CD4-positive, alpha-beta memory T cell (primary cell): ENCODE data around the gene LRRC36. TPM values are rescaled to one million over a fixed set of nuclear protein-coding genes. Genes with fewer than 3 reads are reported as not detected.
"Not testable (repeated sequence)": the region's sequence is repeated elsewhere in the genome, so short reads cannot be mapped to it uniquely, and the experiment has no call there.

Experiments
- CTCF ChIA-PET: fragments of 350-600 bp; sonication (Branson Sonifier 250); formaldehyde crosslinking; loops from one replicate; lab custom pipeline; 2021; ENCODE audit warnings: inconsistent platforms; ENCODE audit not compliant: partially characterized antibody; lab: Charles Lee
- POLR2A ChIA-PET: fragments of 350-600 bp; sonication (Branson Sonifier 250); formaldehyde crosslinking; loops from one replicate; lab custom pipeline; 2021; ENCODE audit not compliant: partially characterized antibody; lab: Charles Lee
- DNase-seq, 5 donors: peaks; one replicate each; pipeline versions ENCODE4 v3.0.0 to v3.0.0-alpha.2; 2020 to 2022; ENCODE audit warnings: mixed read lengths in 1 of 5
- H3K27ac ChIP-seq: one replicate; pipeline ENCODE4 v1.7.0; 2013; ENCODE audit warnings: low read depth, low read length
- H3K27me3 ChIP-seq: 2 replicates; pipeline ENCODE4 v1.7.0; 2013; ENCODE audit warnings: mild to moderate bottlenecking, low read length, moderate library complexity; ENCODE audit not compliant: insufficient read depth
- H3K36me3 ChIP-seq: 2 replicates; pipeline ENCODE4 v1.7.0; 2013; ENCODE audit warnings: mild to moderate bottlenecking, low read length, moderate library complexity; ENCODE audit not compliant: insufficient read depth
- H3K4me1 ChIP-seq: 2 replicates; pipeline ENCODE4 v1.7.0; 2013; ENCODE audit warnings: mild to moderate bottlenecking, low read length, moderate library complexity; ENCODE audit not compliant: insufficient read depth
- H3K4me3 ChIP-seq, 2 donors: one replicate each; pipeline ENCODE4 v1.7.0; 2013; ENCODE audit warnings: low read length in 2 of 2, mild to moderate bottlenecking in 1 of 2
- H3K9me3 ChIP-seq, 2 donors: one replicate each; pipeline ENCODE4 v1.7.0; 2013; ENCODE audit warnings: low read length in 2 of 2, control low read depth in 1 of 2; ENCODE audit not compliant: control insufficient read depth in 1 of 2
- H3K27ac Mint-ChIP-seq, 7 donors: one replicate each; pipeline ENCODE4 v1.8.0; 2020 to 2021; ENCODE audit warnings: mixed read lengths in 7 of 7, mild to moderate bottlenecking in 6 of 7, inconsistent platforms in 3 of 7, moderate library complexity in 3 of 7
- H3K27me3 Mint-ChIP-seq, 2 donors: one replicate each; pipeline ENCODE4 v1.8.0; 2020 to 2021; ENCODE audit warnings: mixed read lengths in 2 of 2
- H3K36me3 Mint-ChIP-seq, 2 donors: one replicate each; pipeline ENCODE4 v1.8.0; 2020 to 2021; ENCODE audit warnings: mixed read lengths in 2 of 2, inconsistent platforms in 1 of 2, mild to moderate bottlenecking in 1 of 2
- H3K4me1 Mint-ChIP-seq, 4 donors: one replicate each; pipeline ENCODE4 v1.8.0; 2020 to 2021; ENCODE audit warnings: mixed read lengths in 4 of 4, mild to moderate bottlenecking in 1 of 4
- H3K4me3 Mint-ChIP-seq, 8 donors: one replicate each; pipeline ENCODE4 v1.8.0; 2020 to 2021; ENCODE audit warnings: mixed read lengths in 8 of 8, mild to moderate bottlenecking in 7 of 8, moderate library complexity in 6 of 8, inconsistent platforms in 3 of 8
- H3K9me3 Mint-ChIP-seq, 8 donors: one replicate each; pipeline ENCODE4 v1.8.0; 2020 to 2021; ENCODE audit warnings: mixed read lengths in 8 of 8, mild to moderate bottlenecking in 5 of 8, inconsistent platforms in 3 of 8, moderate library complexity in 1 of 8
- intact Hi-C: fragments of 100-400 bp; cut with micrococcal nuclease; formaldehyde crosslinking; loops from one replicate; pipeline ENCODE4 v1.15.1; 2023
- polyA plus RNA-seq, 2 donors: library from polyadenylated mRNA; unstranded; fragments of 300-500 nt; fragmentation: Illumina TruSeq; gene quantifications; one replicate each; pipeline ENCODE4 v1.2.3, GENCODE V29; 2021
- total RNA-seq, 2 experiments: library from RNA; stranded (reverse); gene quantifications; one replicate each; pipeline ENCODE4 v1.2.3, GENCODE V29; 2021

The LRRC36 gene
- total and polyA plus RNA-seq, 4 experiments from 2014 or later = not detected

- H3K4me1 ChIP-seq = peaks cover 9% of the 10 kb centered on the region
Observed at GRCh38 chr16:67412294-67412693, 85.7 kb downstream of the LRRC36 start.

DNA sequence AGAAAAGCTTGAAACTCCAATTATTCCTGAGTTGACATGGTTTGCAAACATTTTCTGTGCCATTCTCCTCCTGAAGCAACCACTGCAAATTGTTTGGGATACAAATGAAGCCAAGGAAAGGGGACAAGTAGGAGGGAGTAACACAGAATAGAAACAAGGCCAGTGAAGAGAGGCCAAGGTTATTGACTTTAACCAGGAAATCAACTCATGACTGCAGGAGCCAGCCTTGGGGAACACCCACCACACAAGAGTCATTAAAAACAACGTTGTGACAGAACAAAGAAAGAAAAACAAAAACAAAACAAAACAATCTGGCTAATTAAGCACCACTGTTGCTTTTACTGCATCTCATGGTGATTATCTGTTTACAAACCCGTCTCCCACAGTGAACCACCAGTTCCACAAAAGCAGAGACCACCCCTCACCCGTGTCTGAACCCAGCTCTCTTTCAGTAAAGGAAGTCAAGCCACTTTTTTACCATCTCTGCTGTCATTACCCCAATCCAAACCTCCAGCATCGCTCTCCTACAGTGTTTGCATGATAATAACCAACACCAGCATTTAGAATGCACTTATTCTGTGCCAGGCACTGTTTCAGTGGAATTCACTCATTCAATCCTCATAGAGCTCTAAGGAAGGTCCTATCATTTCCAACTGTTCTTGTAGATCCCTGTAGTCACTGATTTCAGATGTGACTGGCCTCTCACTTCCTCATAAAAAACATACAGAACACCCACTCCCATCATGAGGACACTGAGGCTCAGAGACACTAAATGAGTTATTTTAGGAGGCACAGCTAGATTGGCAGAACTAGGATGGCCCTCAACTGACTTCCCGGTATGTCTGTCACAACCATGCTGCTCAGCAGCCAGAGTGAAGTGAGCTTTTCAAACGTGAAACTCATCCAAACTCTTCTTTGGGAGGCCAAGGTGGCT is 87.6 kb downstream of the LRRC36 start:
- no peak overlapping the region for H3K4me3 ChIP-seq
- H3K36me3 Mint-ChIP-seq = no peaks in the 10 kb centered on the region
- no peak overlapping the region for H3K27ac ChIP-seq
- H3K27ac Mint-ChIP-seq = peak overlapping the region in 2 of 7 donors; percentile 18 to 35
- no peak for DNase-seq
- H3K4me3 Mint-ChIP-seq = peak overlapping the region in 1 of 8 donors; percentile 19
- H3K9me3 Mint-ChIP-seq = no peaks in the 10 kb centered on the region
- peaks cover 9% of the 10 kb centered on the region for H3K4me1 ChIP-seq
- ChIA-PET CTCF (no interaction called here), POLR2A (no interaction called here)
- H3K4me1 Mint-ChIP-seq = peaks cover 5 to 16% (median 9%) of the 10 kb centered on the region in 4 donors
- no peaks in the 10 kb centered on the region for H3K9me3 ChIP-seq
- H3K27me3 ChIP-seq = peaks cover 11% of the 10 kb centered on the region
- no peaks in the 10 kb centered on the region for H3K36me3 ChIP-seq
- peaks cover 21 to 38% of the 10 kb centered on the region in 2 donors for H3K27me3 Mint-ChIP-seq
- intact Hi-C loops = no loop called here

More at GRCh38 chr16:67412294-67412693, 85.7 kb downstream of the LRRC36 start:
- Histone ChIP-seq H3K9me3 (no peaks in the 10 kb centered on the region), H3K27me3 (peaks cover 7% of the 10 kb centered on the region), H3K4me3 (no peak overlapping the region), H3K27ac (no peak overlapping the region), H3K36me3 (no peaks in the 10 kb centered on the region)
- ChIA-PET CTCF (interaction anchor here (1.4 kb wide), 1 partner anchor 10 kb away, joined by 4 read pairs; no protein-coding TSS in a partner anchor), POLR2A (no interaction called here)
- intact Hi-C loops = no loop called here
- Mint-ChIP-seq H3K36me3 (no peaks in the 10 kb centered on the region), H3K9me3 (no peaks in the 10 kb centered on the region), H3K27ac (no peak overlapping the region), H3K4me3 (no peak overlapping the region), H3K27me3 (peaks cover 15 to 28% of the 10 kb centered on the region in 2 donors), H3K4me1 (peaks cover 5 to 12% (median 9%) of the 10 kb centered on the region in 4 donors)
- DNase-seq = no peak

GRCh38 chr16:67415421-67415820 is 88.8 kb downstream of the LRRC36 start:
- H3K4me1 Mint-ChIP-seq = peaks cover 5 to 16% (median 9%) of the 10 kb centered on the region in 4 donors
- H3K4me3 ChIP-seq, H3K36me3 Mint-ChIP-seq: not testable (repeated sequence)

DNA sequence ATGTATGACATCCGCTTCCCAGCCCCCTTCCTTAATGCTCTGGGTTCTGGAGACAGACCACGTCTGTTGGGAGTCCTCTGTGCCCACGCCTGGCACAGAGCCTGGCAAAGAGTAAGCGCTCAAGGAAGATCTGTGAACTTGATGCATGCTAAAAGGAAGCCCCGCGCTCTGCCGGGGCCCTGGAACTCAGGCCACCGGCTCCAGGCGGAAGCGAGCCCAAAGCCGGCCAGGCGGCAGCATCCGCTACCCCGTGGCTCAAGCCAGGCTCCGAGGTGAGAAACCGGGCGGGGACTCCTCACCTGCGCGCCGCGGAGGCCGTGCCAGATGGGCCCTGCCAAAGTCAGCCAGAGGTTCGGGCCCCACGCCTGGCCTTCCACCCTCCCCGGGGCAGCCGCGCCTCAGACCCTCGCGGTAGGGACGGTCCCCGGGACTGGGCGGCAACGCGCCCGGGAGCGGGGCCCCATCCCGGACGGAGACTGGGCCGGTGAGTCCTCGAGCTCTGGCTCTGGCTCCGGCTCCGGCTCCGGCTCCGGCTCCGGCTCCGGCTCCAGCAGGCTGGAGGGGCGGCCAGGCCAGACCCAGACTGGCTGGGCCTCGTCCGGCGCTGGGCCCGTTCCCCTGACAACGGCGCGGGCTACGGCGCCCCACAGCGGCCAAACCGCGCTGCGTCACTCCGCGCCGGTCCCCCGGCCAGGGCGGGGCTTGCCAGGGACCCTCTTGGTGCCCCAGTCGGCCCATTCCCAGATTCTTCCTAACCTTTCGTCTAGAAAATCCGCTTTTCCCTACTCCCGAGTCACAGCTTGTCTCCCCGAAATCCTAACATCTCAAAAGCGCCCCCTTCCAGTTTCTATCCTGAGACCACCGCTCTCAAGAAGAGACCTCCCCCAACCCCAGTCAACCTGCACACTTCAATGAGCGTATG is 89.5 kb downstream of the LRRC36 start, which contains the start of gene ZDHHC1:
TSS of gene ZDHHC1 (minus strand) at position 606 of the 922 bp plus-strand sequence. CDS start 8,702 bp downstream, outside the sequence.
- Mint-ChIP-seq H3K4me1 (peaks cover 5 to 16% (median 9%) of the 10 kb centered on the region in 4 donors), H3K36me3 (no peaks in the 10 kb centered on the region), H3K4me3 (peak within 1 kb of the TSS; percentile 55 to 88 (median 76)), H3K27ac (peak within 1 kb of the TSS in 4 of 7 donors; percentile 30 to 83 (median 75)), H3K27me3 (peaks cover 19 to 38% of the 10 kb centered on the region in 2 donors), H3K9me3 (no peaks in the 10 kb centered on the region)
- ChIA-PET CTCF (interaction anchor here (0.9 to 2.2 kb wide), 6 partner anchors 8 to 439 kb away, joined by 3 to 7 read pairs (median 3); no protein-coding TSS in a partner anchor), POLR2A (no interaction called here)
- Histone ChIP-seq H3K4me3 (peak within 1 kb of the TSS in 1 of 2 donors; percentile 27), H3K36me3 (no peaks in the 10 kb centered on the region), H3K27ac (peak within 1 kb of the TSS; percentile 26), H3K9me3 (no peaks in the 10 kb centered on the region), H3K4me1 (peaks cover 9% of the 10 kb centered on the region), H3K27me3 (peaks cover 11% of the 10 kb centered on the region)
- DNase-seq = peak in 4 of 5 donors; percentile 28 to 42 (median 34)
- intact Hi-C loops = loop anchor here (1.0 kb wide), 2 partner anchors 439 to 462 kb away; no protein-coding TSS in a partner anchor

More at GRCh38 chr16:67415421-67415820, 88.8 kb downstream of the LRRC36 start:
- H3K27ac ChIP-seq, POLR2A ChIA-PET, H3K4me1 ChIP-seq, H3K9me3 Mint-ChIP-seq, DNase-seq, intact Hi-C loops, H3K9me3 ChIP-seq, H3K36me3 ChIP-seq, H3K27ac Mint-ChIP-seq: not testable (repeated sequence)
- H3K27me3 ChIP-seq = peaks cover 11% of the 10 kb centered on the region
- H3K4me3 Mint-ChIP-seq = peak overlapping the region; percentile 1 to 63 (median 40)
- H3K27me3 Mint-ChIP-seq = peaks cover 22 to 42% of the 10 kb centered on the region in 2 donors
- CTCF ChIA-PET = interaction anchor here (1.3 kb wide), 1 partner anchor 9 kb away, joined by 4 read pairs; no protein-coding TSS in a partner anchor

- intact Hi-C loops = no loop called here
- no peaks in the 10 kb centered on the region for H3K36me3 ChIP-seq
- peaks cover 19 to 36% of the 10 kb centered on the region in 2 donors for H3K27me3 Mint-ChIP-seq
- no peaks in the 10 kb centered on the region for H3K9me3 Mint-ChIP-seq
- H3K27ac ChIP-seq = no peak overlapping the region
- no peaks in the 10 kb centered on the region for H3K36me3 Mint-ChIP-seq
- DNase-seq = no peak
- H3K4me1 Mint-ChIP-seq = peaks cover 5 to 16% (median 9%) of the 10 kb centered on the region in 4 donors
- H3K4me3 ChIP-seq = no peak overlapping the region
- CTCF ChIA-PET = interaction anchor here (0.9 to 2.2 kb wide), 5 partner anchors 9 to 440 kb away, joined by 3 to 7 read pairs (median 3); no protein-coding TSS in a partner anchor
- peaks cover 9% of the 10 kb centered on the region for H3K4me1 ChIP-seq
- peaks cover 11% of the 10 kb centered on the region for H3K27me3 ChIP-seq
- H3K9me3 ChIP-seq = no peaks in the 10 kb centered on the region
- H3K4me3 Mint-ChIP-seq = peak overlapping the region in 7 of 8 donors; percentile 8 to 83 (median 41)
- POLR2A ChIA-PET = no interaction called here
- peak overlapping the region in 1 of 7 donors; percentile 71 for H3K27ac Mint-ChIP-seq
Observed at GRCh38 chr16:67417333-67418061, 90.9 kb downstream of the LRRC36 start.

GRCh38 chr16:67419502-67419901 is 92.9 kb downstream of the LRRC36 start:
- Mint-ChIP-seq H3K27ac (peak overlapping the region in 1 of 7 donors; percentile 74), H3K4me1 (peaks cover 5 to 16% (median 8%) of the 10 kb centered on the region in 4 donors), H3K9me3 (no peaks in the 10 kb centered on the region), H3K27me3 (peaks cover 21 to 30% of the 10 kb centered on the region in 2 donors), H3K36me3 (no peaks in the 10 kb centered on the region), H3K4me3 (no peak overlapping the region)
- Histone ChIP-seq H3K36me3 (no peaks in the 10 kb centered on the region), H3K27ac (no peak overlapping the region), H3K4me1 (peaks cover 9% of the 10 kb centered on the region), H3K4me3 (no peak overlapping the region), H3K27me3 (peaks cover 15% of the 10 kb centered on the region), H3K9me3 (no peaks in the 10 kb centered on the region)
- POLR2A ChIA-PET = no interaction called here
- CTCF ChIA-PET = interaction anchor here (1.0 kb wide), 1 partner anchor 9 kb away, joined by 3 read pairs; no protein-coding TSS in a partner anchor
- DNase-seq = no peak
- intact Hi-C loops = no loop called here
